ENCODE results near the gene NBEAL1.
"Not testable (repeated sequence)": the region's sequence is repeated elsewhere in the genome, so short reads cannot be mapped to it uniquely, and the experiment has no call there.

The NBEAL1 gene

DNA sequence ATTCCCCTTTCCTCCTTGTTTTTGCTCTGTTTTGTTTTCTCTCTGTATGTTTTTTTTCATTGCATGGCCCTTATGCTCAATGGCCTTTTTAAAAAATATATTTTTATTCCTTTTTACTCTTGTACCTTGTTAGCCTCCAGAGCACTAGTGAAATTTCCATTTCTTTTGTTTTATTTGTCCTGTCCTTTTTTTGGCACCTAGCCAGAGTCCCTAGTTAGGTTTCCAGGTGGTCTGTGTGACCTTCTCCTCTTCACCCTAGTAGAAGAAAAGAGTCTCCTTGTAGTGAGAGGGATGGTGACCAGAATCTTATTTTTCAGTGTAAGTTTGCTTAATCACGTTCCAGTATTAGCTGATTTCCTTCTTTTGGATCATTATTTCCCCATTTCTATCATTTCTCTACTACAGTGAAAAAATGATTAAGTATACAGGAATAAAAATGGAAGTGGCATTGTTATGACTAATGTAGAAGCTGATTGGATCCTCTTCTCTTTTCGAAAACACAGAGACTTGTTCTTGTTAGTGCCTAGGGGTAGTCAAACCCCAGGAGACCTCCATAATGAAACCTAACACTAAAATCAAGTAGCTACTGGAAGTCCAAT is 65.9 kb downstream of the NBEAL1 start:
- no peak overlapping the region for H3K4ac ChIP-seq (ENCODE audit: low read length)
- no peak overlapping the region for H3K18ac ChIP-seq (ENCODE audit: low read length)
- no peak overlapping the region for H3K27ac ChIP-seq (replicated peaks; ENCODE audit: low read length)
- peaks cover 2 to 21% of the 10 kb centered on the region in 2 donors for H3K36me3 ChIP-seq (replicated peaks in 1 of 2; ENCODE audit: control insufficient read depth in 2 of 2, insufficient read depth in 2 of 2, low read length in 2 of 2)
- H2BK12ac ChIP-seq (ENCODE audit: low read length): no peak overlapping the region
- DNase-seq (ENCODE audit: low spot score): no peak
- H4K8ac ChIP-seq (ENCODE audit: low read depth, low read length): no peak overlapping the region
- H3K4me3 ChIP-seq (ENCODE audit: low read length in 2 of 2): no peak overlapping the region
- H2BK5ac ChIP-seq (ENCODE audit: low read length): no peak overlapping the region
- H2AK5ac ChIP-seq (ENCODE audit: low read depth, low read length): no peak overlapping the region
- H3K9ac ChIP-seq (ENCODE audit: low read depth, low read length, poor library complexity): no peak overlapping the region
- H3K9me3 ChIP-seq (replicated peaks in 1 of 2; ENCODE audit: control insufficient read depth in 2 of 2, insufficient read depth in 1 of 2, low read depth in 1 of 2, low read length in 2 of 2): no peaks in the 10 kb centered on the region
- no peak overlapping the region for H2BK15ac ChIP-seq (ENCODE audit: low read length)
- no peak overlapping the region for H4K91ac ChIP-seq (ENCODE audit: low read depth, low read length, poor library complexity)
- H3K27me3 ChIP-seq (ENCODE audit: control insufficient read depth in 3 of 3, insufficient read depth in 3 of 3, low read depth in 1 of 3, low read length in 3 of 3): no peaks in the 10 kb centered on the region
- H2BK120ac ChIP-seq (ENCODE audit: low read depth, low read length): no peak overlapping the region
- H3K4me2 ChIP-seq (ENCODE audit: insufficient read depth, low read length, poor library complexity, severe bottlenecking): no peak overlapping the region
- H3K23ac ChIP-seq (ENCODE audit: low read depth, low read length, poor library complexity): no peak overlapping the region
- H3K79me1 ChIP-seq (ENCODE audit: low read depth, low read length): no peaks in the 10 kb centered on the region
- H2AFZ ChIP-seq (ENCODE audit: low read length): no peak overlapping the region
- no CpG with 5 or more reads among the region's 2 CpGs for WGBS, 2 donors (ENCODE audit: extremely low coverage in 2 of 2, insufficient read length in 2 of 2, insufficient replicate concordance in 1 of 2)
- no peak overlapping the region for H3K14ac ChIP-seq (ENCODE audit: low read length)
- H3K4me1 ChIP-seq (ENCODE audit: control insufficient read depth in 2 of 2, insufficient read depth in 1 of 2, low read depth in 1 of 2, low read length in 2 of 2): no peaks in the 10 kb centered on the region

DNA sequence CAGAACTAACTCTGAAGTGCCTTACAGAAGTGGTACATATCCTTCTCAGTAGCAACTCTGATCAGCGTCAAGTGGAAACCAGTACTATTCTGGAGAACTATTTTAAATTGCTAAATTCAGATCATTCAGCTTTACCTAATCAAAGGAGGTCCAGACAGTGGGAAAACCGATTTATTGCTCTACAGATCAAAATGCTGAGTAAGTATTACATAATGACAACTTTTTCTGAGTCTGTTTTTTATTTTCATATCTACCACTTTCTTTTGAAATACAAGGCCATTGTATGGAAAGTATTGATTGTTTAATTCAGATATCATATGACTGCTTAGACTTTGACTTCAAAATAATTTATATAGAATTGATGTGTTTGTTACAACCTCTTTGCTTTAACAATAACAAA is 68.7 kb downstream of the NBEAL1 start:
- Histone ChIP-seq H3K9me3 (replicated peaks in 1 of 2; ENCODE audit: control insufficient read depth in 2 of 2, insufficient read depth in 1 of 2, low read depth in 1 of 2, low read length in 2 of 2) (no peaks in the 10 kb centered on the region), H3K4me2 (ENCODE audit: insufficient read depth, low read length, poor library complexity, severe bottlenecking) (no peak overlapping the region), H3K4me1 (ENCODE audit: control insufficient read depth in 2 of 2, insufficient read depth in 1 of 2, low read depth in 1 of 2, low read length in 2 of 2) (no peaks in the 10 kb centered on the region), H3K27ac (replicated peaks; ENCODE audit: low read length) (no peak overlapping the region), H2BK5ac (ENCODE audit: low read length) (no peak overlapping the region), H2AK5ac (ENCODE audit: low read depth, low read length) (no peak overlapping the region), H2BK15ac (ENCODE audit: low read length) (no peak overlapping the region), H2BK120ac (ENCODE audit: low read depth, low read length) (no peak overlapping the region), H2BK12ac (ENCODE audit: low read length) (no peak overlapping the region), H3K14ac (ENCODE audit: low read length) (no peak overlapping the region), H3K9ac (ENCODE audit: low read depth, low read length, poor library complexity) (no peak overlapping the region), H3K36me3 (replicated peaks in 1 of 2; ENCODE audit: control insufficient read depth in 2 of 2, insufficient read depth in 2 of 2, low read length in 2 of 2) (peaks cover 2 to 20% of the 10 kb centered on the region in 2 donors), H4K8ac (ENCODE audit: low read depth, low read length) (no peak overlapping the region), H2AFZ (ENCODE audit: low read length) (no peak overlapping the region), H3K27me3 (ENCODE audit: control insufficient read depth in 3 of 3, insufficient read depth in 3 of 3, low read depth in 1 of 3, low read length in 3 of 3) (no peaks in the 10 kb centered on the region), H3K79me1 (ENCODE audit: low read depth, low read length) (no peaks in the 10 kb centered on the region), H3K23ac (ENCODE audit: low read depth, low read length, poor library complexity) (no peak overlapping the region), H4K91ac (ENCODE audit: low read depth, low read length, poor library complexity) (no peak overlapping the region), H3K4me3 (ENCODE audit: low read length in 2 of 2) (no peak overlapping the region), H3K18ac (ENCODE audit: low read length) (no peak overlapping the region), H3K4ac (ENCODE audit: low read length) (no peak overlapping the region)
- DNase-seq (ENCODE audit: low spot score): no peak
- no CpG with 5 or more reads among the region's 2 CpGs for WGBS, 2 donors (ENCODE audit: extremely low coverage in 2 of 2, insufficient read length in 2 of 2, insufficient replicate concordance in 1 of 2)

DNA sequence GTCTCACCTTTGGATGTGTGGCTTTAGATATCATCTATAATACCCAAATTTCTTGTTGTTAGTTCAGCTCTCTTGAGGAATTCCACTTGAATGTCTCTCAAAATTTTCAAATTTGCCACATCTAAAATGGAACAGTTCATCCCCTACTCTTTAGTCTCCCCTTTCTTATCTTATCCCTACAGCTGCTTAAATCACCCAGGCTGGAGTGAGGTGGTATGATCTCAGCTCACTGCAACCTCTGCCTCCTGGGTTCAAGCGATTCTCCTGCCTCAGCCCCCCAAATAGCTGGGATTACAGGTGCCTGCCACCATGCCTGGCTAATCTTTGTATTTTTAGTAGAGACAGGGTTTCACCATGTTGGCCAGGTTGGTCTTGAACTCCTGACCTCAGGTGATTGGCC is 71.7 kb downstream of the NBEAL1 start:
- not testable (repeated sequence) for H3K79me1 ChIP-seq (ENCODE audit: low read depth, low read length); H3K36me3 ChIP-seq (replicated peaks in 1 of 2; ENCODE audit: control insufficient read depth in 2 of 2, insufficient read depth in 2 of 2, low read length in 2 of 2); H3K4ac ChIP-seq (ENCODE audit: low read length); H3K14ac ChIP-seq (ENCODE audit: low read length); H2BK15ac ChIP-seq (ENCODE audit: low read length); H3K9ac ChIP-seq (ENCODE audit: low read depth, low read length, poor library complexity); H4K8ac ChIP-seq (ENCODE audit: low read depth, low read length); H3K4me3 ChIP-seq (ENCODE audit: low read length in 2 of 2); H3K23ac ChIP-seq (ENCODE audit: low read depth, low read length, poor library complexity); DNase-seq (ENCODE audit: low spot score); H3K9me3 ChIP-seq (replicated peaks in 1 of 2; ENCODE audit: control insufficient read depth in 2 of 2, insufficient read depth in 1 of 2, low read depth in 1 of 2, low read length in 2 of 2); H3K27ac ChIP-seq (replicated peaks; ENCODE audit: low read length); H3K4me2 ChIP-seq (ENCODE audit: insufficient read depth, low read length, poor library complexity, severe bottlenecking); H2BK12ac ChIP-seq (ENCODE audit: low read length); H2BK120ac ChIP-seq (ENCODE audit: low read depth, low read length); H3K18ac ChIP-seq (ENCODE audit: low read length); H3K27me3 ChIP-seq (ENCODE audit: control insufficient read depth in 3 of 3, insufficient read depth in 3 of 3, low read depth in 1 of 3, low read length in 3 of 3); H3K4me1 ChIP-seq (ENCODE audit: control insufficient read depth in 2 of 2, insufficient read depth in 1 of 2, low read depth in 1 of 2, low read length in 2 of 2); H2AFZ ChIP-seq (ENCODE audit: low read length); H2AK5ac ChIP-seq (ENCODE audit: low read depth, low read length); H2BK5ac ChIP-seq (ENCODE audit: low read length); H4K91ac ChIP-seq (ENCODE audit: low read depth, low read length, poor library complexity)
- no CpG with 5 or more reads among the region's 1 CpG for WGBS, 2 donors (ENCODE audit: extremely low coverage in 2 of 2, insufficient read length in 2 of 2, insufficient replicate concordance in 1 of 2)

DNA sequence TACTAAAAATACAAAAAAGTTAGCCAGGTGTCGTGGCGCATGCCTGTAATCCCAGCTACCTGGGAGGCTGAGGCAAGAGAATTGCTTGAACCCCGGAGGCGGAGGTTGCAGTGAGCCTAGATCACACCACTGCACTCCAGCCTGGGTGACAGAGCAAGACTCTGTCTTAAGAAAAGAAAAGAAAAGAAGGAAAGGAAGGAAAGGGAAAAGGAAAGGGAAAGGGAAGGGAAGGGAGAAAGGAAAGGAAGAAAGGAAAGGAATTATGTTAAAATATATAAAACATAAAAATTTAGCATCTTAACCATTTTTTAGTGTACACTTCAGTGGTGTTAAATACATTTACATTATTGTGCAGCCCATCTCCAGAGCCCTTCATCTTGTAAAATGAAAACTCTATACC is 76.0 kb downstream of the NBEAL1 start:
- not testable (repeated sequence) for H3K14ac ChIP-seq (ENCODE audit: low read length); H4K8ac ChIP-seq (ENCODE audit: low read depth, low read length); H3K79me1 ChIP-seq (ENCODE audit: low read depth, low read length); H4K91ac ChIP-seq (ENCODE audit: low read depth, low read length, poor library complexity); H2BK120ac ChIP-seq (ENCODE audit: low read depth, low read length); H2BK15ac ChIP-seq (ENCODE audit: low read length); H2BK12ac ChIP-seq (ENCODE audit: low read length); H3K4me1 ChIP-seq (ENCODE audit: control insufficient read depth in 2 of 2, insufficient read depth in 1 of 2, low read depth in 1 of 2, low read length in 2 of 2); DNase-seq (ENCODE audit: low spot score); H3K36me3 ChIP-seq (replicated peaks in 1 of 2; ENCODE audit: control insufficient read depth in 2 of 2, insufficient read depth in 2 of 2, low read length in 2 of 2); H3K9ac ChIP-seq (ENCODE audit: low read depth, low read length, poor library complexity); H3K18ac ChIP-seq (ENCODE audit: low read length); H2BK5ac ChIP-seq (ENCODE audit: low read length); H2AK5ac ChIP-seq (ENCODE audit: low read depth, low read length); H2AFZ ChIP-seq (ENCODE audit: low read length); H3K4me2 ChIP-seq (ENCODE audit: insufficient read depth, low read length, poor library complexity, severe bottlenecking); H3K27ac ChIP-seq (replicated peaks; ENCODE audit: low read length); H3K4me3 ChIP-seq (ENCODE audit: low read length in 2 of 2); H3K27me3 ChIP-seq (ENCODE audit: control insufficient read depth in 3 of 3, insufficient read depth in 3 of 3, low read depth in 1 of 3, low read length in 3 of 3); H3K4ac ChIP-seq (ENCODE audit: low read length); H3K23ac ChIP-seq (ENCODE audit: low read depth, low read length, poor library complexity); H3K9me3 ChIP-seq (replicated peaks in 1 of 2; ENCODE audit: control insufficient read depth in 2 of 2, insufficient read depth in 1 of 2, low read depth in 1 of 2, low read length in 2 of 2)
- no CpG with 5 or more reads among the region's 4 CpGs for WGBS, 2 donors (ENCODE audit: extremely low coverage in 2 of 2, insufficient read length in 2 of 2, insufficient replicate concordance in 1 of 2)
